Esophagus squamous epithelium (tissue), 4 donors: Measurements from ENCODE around the gene ENTPD2.

ENCODE experiments used
- CTCF ChIP-seq, 6 experiments: fragments of 450-650 bp in 4 of 6; fragments of 200-600 bp in 2 of 6; sonication (generic) in 2 of 6; IDR thresholded peaks; one replicate each; pipeline ENCODE4 v1.5.1; 2016 to 2019; ENCODE audit warnings: antibody characterized with exemption in 6 of 6, mild to moderate bottlenecking in 4 of 6, moderate library complexity in 4 of 6
- POLR2A ChIP-seq, 4 donors: fragments of 450-650 bp; IDR thresholded peaks; one replicate each; pipeline ENCODE4 v1.6.1; 2017; ENCODE audit warnings: antibody characterized with exemption in 4 of 4, mild to moderate bottlenecking in 4 of 4, moderate library complexity in 3 of 4

GRCh38 chr9:137040568-137040967 lies 13.3 kb downstream of the ENTPD2 start:
- TF ChIP-seq CTCF (IDR thresholded peaks at IDR 0.05) = no peak
- no peak for TF ChIP-seq POLR2A (IDR thresholded peaks at IDR 0.05)
